ENCODE results near the gene HYCC1.

The HYCC1 gene

DNA sequence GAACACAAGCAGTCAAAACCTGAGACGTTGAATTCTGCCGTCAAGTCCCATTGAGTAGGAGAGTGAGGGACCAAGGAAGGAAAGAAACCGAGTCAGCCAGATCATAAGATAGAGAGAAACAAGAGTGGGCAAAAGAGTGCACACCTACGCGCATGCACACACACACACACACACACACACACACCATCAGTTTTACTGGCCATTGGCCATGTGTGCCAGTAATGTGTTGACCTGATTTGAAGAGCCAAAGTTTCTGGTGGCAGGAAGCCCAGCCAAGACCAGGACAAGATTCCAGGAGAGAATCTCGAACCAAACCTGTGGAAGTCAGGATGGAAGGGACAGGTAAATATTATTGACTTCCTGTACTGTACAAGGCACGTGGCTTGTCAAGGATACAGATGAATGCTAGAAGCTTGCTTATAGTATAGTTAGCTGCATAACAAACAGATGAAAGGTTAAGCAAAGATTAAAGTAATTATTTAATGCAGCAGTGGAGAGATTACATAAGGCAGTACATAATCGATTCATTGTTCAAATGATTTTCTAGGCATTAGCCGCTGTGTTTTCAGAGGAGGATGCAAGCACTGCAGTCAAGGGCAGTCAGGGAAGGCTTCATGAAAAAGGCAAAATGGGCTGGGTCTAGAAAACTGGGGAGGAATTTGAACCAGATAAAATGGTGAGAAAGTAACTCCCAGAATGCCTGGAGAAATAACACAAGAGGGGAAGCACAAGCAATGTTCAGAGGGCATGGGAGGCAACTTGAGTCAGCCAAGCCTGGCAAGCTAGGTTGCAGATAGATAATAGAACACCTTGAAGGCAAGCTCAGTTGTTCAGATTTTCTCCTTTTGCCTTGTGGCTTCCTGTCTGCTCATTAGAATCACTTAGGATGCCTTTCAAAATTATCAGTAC lies 2.7 kb upstream of the HYCC1 start:
- no peak for DNase-seq (ENCODE audit: low spot score)

DNA sequence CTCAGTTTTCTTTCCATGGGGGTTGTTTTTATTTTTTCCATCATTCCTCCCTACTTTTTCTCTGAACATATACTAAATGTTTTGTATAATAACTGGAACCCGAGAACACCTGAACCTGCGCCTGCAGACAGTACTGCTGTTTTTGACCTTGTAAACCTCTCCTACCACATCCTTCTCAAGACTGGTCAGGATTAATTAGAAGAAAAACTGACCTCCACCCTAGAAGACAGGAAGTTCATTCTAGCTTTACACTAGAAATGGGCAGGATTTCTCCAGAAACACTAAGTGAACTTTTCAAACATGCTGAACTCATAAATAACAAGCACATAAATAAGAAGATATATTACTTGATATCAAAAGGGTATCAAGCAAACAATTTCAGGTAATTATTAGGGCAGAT lies 751 bp upstream of the HYCC1 start:
- no peak for DNase-seq (ENCODE audit: low spot score)

DNA sequence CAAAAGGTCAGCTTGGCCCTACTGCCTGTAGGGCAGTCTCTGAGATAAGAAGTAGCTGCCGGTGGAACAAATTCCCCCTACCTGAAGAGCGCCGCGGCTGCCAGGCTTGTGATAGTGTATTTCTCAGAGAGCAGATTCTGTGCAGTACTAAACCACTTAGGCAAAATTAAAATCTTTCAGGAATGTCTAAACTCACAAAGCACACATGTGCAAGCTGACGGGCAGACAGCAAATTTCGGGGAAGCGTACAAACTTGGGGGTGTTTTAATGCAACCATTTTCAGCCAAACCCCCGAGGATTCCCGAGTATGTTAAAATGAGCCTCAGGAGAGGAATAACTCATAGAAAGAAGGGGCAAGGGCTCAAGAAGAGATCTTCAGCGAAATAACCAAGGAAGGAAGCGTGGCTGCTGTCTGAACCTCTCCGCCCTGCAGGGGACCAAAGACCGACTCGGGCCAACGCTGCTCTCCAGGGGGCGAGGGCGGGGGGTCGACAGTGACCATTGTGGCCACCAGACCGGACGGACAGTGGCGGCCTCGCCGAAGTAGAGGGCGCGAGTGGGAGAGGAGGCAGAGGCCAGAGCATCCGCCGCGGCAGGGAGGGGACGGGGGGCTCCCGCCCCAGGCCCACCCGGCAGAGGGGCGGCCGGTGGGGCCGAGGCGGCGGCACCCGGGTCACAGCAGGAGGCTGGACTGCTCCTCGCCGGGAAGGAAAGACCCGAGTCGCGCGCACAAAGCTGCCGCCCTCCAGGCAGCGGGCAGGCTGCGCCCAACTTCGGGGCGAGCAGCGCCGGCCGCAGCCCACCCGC lies 819 bp downstream of the HYCC1 start:
- peak; percentile 26 for DNase-seq (ENCODE audit: low spot score)

DNA sequence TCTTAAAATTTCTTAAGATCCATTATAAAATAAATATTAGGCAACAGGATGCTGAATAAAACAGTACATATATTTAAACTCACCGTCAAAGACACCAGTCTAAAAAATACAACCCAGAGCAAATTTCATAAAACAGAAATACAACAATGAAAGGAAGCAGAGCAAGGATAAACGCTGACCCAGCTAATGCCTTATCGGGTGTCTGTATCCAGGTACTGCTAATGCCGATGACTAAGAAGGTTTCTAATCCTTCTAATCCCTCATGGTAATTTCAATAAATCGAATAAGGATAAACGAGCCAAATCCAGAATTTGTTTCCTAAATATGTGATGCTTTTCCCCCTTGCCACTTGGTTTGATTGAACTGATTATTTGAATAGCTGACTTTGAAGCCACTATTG lies 1.7 kb downstream of the HYCC1 start:
- no peak for DNase-seq (ENCODE audit: low spot score)

DNA sequence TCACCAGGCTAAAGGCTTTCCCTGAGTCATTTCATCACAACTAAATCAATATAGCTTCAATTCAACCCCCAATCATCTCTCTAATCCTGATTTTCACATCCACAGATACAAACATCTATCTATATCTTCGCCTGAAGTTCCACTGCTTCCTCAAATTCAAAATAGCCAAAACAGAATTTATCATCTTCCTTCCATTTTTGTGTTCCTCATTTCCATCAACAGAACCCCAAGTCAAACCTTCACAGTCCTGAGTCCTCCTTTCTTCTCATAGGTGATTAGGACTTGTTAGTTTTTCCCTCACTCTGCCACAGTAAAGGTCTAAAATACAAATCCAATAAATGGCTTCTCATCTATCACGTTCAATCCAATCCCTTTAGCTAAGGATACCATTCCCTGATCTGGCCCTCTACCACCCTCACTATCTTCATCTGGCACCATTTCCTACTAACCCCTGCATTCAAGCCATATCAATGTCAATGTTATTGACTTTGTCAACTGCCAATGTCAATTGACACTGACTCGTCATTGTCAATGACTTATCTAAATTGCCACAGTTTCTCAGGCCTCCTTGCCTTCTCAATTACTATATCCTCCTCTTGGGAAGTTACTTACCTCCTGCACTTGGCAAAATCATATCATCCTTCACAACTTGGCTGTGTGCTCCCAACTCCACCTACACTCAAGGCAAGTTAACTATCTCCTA lies 2.6 kb downstream of the HYCC1 start:
- DNase-seq (ENCODE audit: low spot score), result no peak

DNA sequence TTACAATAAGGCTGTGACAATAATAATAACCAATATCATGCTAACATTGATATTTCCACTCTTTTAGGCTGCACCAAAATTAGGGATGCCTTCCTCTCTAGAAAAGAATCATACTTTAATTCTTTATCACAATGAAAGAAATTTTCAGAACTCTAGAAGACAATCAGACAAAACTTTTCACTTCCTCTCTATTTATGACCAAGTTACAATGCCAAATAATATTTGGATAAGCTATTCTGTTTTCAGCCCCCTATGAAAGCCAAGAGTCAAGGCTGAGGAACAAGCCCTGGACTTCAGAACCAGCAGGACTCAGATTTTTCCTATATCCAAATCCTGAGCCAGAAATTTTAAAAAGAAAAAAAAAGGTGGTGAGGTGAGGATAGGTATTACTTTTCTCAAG lies 4.6 kb downstream of the HYCC1 start:
- no peak for DNase-seq (ENCODE audit: low spot score)

DNA sequence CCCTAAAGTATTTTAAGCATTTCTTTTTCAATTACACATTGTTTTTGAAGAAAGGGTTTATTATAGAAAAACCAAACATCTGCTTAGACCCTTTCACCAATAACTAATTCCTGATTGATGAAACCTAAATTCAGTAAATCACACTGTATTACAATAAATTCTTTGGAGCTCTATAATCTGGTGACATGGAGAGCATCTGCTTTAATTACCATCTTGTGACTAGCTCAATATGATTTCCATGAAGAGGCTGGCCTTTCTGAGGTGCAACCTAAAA lies 9.7 kb downstream of the HYCC1 start:
- DNase-seq (ENCODE audit: low spot score), result no peak

DNA sequence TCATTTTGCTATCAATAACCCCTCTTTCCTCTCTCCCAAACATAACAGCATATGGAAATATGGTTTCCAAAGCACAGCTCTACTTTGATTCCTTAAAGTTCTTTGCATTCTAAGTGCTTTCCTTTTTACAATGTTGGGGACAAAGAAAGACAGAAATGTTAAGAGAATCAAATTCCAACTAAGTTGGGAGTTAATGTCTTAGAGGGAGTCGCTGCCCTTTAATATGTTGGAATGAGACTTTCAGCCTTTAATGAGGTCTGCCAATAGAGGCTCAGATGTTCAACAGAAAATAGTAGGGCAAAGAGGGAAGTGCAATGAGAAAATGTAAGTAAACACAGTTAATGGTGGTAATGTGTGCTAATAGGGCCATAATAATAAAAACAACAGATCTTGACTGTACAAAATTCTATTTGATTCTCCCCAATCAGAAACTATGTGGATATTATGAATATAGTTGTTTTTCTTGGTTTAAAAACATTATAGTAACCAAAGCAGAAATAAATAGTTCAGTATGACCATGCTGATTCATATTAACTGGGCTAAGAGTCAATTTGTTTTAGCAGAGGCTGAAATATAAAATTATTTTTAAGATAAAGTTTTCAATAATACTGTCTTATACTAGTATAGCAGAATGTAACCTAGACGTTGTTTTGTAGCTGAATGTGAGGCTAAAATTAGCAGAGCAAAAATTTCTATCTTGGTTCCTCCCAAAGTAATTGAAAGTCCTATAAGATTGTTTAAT lies 10.3 kb downstream of the HYCC1 start:
- DNase-seq (ENCODE audit: low spot score), result no peak

DNA sequence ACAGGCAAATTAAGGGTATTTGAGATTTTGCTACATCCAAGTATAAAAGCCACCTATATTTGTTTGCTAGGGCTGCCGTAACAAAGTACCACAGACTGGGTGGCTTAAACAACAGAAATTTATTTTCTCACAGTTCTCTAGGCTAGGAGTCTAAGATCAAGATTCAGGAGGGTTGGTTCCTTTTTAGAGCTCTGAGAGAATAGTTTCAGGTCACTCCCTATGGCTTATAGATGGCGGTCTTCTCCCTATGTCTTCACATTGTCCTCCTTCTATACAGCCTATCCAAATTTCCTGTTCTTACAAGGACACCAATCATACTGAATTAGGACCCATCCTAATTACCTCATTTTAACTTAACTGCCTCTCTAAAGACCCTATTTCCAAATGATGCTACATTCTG lies 11.2 kb downstream of the HYCC1 start:
- no peak for DNase-seq (ENCODE audit: low spot score)

DNA sequence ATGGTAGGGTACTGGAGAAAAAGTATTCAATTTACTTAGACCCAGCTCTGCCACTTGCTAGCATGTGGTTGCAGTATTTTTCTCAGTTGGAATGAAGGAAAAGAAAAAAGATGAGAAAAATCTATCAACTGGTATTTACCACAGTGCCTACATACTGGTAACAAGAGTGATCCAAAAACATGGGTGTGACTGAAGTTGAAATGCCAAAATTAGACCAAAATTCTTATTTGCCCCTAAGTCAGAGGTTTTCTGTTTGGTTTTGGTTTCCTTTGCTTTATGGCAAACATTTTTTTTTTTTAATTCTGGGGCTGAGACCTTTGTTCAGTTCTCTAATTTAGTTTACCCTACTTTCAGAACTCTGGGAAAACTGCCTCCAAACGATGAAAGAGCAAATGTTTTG lies 12.3 kb downstream of the HYCC1 start:
- DNase-seq (ENCODE audit: low spot score), result no peak

DNA sequence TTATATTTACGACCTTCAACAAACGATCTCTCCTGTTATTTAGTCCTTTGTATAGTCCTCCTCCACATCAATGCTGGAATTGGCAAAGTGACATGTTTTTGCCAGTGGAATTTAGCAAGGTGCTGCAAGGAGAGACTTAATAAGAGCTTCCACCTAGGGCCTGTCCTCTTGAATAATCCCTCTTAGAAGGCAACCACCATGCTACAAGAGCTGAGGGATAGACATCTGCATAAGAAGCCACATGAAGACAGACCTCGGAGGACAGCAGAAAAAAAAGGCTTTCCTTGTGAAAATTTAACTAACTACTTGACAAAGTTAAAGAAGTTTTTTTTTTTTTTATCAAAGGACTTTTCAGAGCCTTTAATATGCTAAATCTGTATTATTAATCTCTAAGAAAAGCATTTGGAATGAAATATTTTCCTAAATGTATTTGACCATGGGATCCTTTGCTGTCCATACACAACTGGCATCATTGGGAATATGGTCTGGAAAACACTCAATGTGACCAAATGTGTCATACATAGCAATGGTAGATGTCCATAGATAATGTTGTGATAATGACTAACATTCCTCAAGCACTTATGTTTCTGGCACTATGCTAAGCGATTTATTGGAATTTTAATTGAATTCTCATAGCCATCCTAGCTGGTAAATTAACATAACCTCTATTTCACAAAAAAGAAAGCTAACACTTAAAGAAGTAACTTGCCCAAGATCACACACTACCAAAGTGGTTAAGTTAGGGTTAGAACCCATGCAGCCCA lies 13.2 kb downstream of the HYCC1 start:
- DNase-seq (ENCODE audit: low spot score), result no peak

DNA sequence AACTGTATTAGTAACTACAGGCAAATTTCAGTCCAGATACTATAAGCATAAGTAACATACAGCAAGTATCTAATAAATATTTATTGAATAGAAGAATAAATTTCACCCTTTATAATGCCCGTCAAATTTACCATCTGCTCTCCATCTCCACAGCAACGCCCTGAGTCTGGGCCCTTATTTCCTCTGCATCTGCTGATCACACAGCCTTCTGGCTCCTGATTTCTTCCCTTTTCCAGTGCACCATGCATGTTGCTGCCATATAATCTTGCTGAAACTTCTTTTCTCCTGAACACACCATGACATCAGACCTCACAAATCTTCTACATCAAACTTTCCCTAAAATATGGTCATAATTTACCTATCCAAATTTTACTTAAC lies 15.4 kb downstream of the HYCC1 start:
- DNase-seq (ENCODE audit: low spot score), result no peak

DNA sequence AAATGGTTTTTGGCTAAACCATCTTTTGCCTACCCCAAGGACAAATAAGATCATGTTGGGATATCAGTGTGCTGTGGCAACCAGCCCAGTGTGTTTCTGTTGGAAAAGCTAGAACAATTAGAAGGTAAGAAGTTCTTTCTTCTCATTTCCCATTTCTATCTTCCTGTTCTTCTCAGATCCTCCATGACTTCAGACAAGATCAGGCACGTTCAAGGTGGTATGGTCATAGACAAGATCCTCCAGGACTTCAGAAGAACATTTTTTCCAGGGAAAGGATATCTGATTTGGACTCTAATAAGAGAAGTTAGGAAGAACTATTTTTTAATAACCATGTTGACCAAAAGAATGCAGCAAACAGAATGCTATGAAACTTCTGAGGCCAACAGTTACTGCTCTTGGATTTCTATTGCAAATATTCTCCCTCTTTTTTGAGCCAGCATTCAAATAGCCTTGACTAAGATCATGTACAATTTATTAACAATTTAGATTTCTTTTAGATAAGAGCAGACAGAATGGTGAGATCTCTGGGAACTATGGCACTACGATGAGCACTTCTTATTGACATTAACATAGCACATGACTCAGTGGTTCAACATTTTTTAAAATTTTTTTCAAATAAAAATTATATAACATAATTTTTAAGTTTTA lies 15.9 kb downstream of the HYCC1 start:
- no peak for DNase-seq (ENCODE audit: low spot score)

DNA sequence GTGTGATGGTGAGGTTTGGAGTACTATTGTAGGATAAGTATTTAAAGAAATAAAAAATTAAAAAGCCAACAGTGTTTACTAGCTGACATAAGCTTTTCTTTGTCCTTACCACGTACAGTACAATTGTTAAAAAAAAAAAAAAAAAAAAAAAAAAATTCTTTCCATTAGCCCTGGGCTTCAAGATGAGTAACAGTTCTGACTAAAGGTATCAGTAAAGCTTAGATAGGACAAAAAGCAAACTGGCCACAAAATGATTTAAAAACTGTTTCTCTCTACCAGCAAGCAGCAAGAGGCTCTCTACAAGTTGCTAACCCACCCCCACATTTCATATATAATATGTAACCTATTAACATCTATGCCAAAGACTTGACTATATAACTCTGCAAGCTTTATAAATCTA lies 17.5 kb downstream of the HYCC1 start:
- DNase-seq (ENCODE audit: low spot score), result no peak

DNA sequence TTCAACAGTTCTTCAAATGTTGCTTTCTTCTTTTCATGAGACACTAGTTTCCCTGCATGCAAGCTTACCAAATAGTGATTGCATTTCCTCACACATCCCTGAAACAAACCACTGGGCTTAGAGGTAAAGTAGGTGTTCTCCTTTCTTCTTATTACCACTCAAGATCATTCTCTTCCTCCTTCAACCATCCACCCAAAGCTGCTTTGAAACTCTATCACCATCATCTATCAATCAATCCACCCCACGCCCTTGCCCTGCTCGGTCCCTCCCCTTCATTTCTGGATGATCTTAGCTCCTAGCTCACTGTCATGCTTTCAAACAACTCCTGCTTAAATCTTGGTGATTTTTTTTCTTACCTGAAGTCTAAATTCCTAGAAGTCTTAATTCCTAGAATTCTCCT lies 18.9 kb downstream of the HYCC1 start:
- DNase-seq (ENCODE audit: low spot score), result no peak

DNA sequence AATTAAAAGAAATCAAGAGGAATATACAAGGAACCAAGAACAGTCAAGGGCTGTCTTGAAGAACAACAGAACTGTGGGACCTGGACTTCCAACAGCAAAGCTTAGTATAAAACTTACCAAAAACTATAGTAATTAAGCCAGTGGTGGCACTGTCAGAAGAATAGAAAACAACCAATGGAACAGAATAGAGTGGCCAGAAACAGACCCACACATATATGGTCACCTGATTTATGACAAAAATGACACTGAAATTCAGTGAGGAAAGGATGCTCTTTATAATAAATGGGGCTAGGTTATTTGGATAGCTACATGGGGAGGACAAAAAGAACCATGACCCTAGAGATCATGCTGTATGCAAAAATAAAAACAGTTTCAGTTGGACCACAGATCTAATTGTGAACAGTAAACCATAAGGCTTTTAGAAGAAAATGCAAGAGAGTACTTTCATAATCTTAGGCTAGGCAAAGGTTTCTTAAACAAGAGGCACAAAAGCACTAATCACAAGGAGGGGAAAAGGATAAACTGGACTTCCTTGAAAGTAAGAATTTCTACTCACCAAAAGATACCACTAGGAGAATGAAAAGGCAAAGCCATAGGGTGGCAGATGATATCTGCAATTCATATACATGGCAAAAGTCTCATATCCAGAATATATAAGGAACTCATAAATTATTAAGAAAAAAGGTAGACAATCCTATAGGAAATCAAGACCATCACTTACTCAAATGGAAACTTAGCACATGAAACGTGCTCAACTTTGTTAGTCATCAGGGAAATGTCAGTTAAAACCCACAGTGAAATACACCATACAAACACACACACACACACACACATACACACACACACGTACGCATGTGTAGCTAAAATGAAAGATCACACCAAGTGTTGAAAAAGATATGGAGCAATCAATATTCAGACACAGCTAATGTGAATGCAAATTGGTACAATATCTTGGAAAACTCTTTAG lies 20.8 kb downstream of the HYCC1 start:
- no peak for DNase-seq (ENCODE audit: low spot score)

DNA sequence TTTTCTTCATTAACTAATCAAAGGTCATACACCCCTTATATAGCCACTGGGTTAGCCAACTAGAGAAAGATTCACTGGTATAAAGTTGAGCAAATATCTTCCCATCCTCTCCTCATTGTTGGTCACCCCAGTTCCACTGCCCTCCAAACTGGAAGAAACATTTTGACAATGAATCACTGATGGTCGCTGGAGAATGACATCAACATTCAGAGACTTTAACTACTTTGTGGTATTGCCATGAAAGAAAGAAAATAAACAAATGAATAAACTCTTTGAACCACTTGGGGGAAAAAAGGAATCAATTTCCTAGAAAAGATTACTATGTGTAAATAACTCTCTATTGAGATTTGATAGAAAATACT lies 23.4 kb downstream of the HYCC1 start:
- DNase-seq (ENCODE audit: low spot score), result no peak

DNA sequence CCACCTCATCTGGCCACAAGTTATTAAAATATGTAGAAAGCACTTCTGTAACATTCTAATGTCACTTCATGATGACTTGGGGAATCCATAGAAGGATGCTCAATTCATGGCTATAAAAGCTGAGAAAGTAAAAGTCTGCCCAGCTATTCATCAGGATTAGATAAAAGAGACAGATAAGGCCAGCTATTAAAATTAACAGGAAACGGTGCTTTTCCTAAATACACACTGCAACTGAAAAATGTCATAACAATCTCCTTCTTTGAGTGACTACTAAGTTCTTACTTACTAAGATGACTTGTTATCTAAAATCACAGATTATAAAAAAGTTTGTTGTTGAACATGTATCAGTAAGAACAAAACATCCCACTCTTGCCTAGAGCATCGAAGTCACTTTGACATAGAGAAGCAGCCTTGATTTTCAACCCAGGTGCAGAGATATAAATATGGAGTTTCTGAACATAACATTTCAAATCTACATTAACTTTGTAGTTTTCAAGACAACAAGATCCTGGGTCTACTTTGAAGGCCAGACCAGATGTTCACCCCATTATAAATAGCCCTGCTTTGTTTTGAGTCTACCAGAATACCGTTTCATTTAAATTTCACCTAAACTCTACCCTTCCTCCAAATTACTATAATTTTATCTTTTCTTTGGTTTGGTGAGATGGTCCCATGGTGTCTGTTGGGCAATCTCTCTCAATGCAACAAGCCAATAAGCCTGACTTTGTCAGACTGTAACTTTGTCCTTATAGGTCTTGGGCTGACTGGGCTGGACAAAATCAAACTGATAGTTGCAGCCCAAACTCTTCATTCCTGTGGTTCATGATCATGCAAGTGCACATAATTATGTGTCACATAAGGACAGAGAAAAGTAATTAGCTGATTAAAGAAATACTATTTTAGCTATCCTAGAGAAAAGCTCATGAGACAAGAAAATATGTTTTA lies 24.0 kb downstream of the HYCC1 start:
- no peak for DNase-seq (ENCODE audit: low spot score)

DNA sequence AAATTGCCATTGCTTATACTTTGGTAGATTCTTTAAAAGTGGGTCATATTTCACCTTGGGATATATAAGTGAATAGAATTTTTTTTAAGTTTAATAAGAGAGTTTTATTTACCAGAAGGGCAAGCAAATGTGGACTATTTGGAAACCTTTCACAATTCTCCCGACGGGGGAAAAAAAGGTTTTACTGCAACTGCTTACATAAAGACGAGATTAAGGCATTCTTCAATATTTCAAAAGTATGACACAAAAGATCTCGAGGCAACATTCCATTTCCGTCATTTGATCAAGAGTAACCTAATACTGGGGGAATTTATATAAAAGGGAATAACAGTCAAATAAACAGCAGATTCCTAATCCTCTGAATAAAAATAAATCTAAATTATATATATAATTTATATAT lies 28.5 kb downstream of the HYCC1 start:
- no peak for DNase-seq (ENCODE audit: low spot score)

Data from HuH-7 (cell line).